Gastrocnemius medialis (tissue), 4 donors: ENCODE data around the gene PDE9A.

Experiments used
- CTCF ChIP-seq, 5 experiments: fragments of 450-650 bp in 3 of 5; fragments of 200-600 bp in 2 of 5; sonication (generic) in 2 of 5; IDR thresholded peaks in 4 of 5; conservative IDR thresholded peaks in 1 of 5; 1 replicate in 4 of 5; 2 replicates in 1 of 5; pipeline ENCODE4 v1.5.1; 2016 to 2019; ENCODE audit warnings: antibody characterized with exemption in 5 of 5, mild to moderate bottlenecking in 3 of 5, moderate library complexity in 3 of 5
- POLR2A ChIP-seq, 2 donors: fragments of 450-650 bp; IDR thresholded peaks; one replicate each; pipeline ENCODE4 v1.6.1; 2017; ENCODE audit warnings: antibody characterized with exemption in 2 of 2, mild to moderate bottlenecking in 2 of 2, moderate library complexity in 2 of 2

- no peak for TF ChIP-seq POLR2A (IDR thresholded peaks at IDR 0.05)
- TF ChIP-seq CTCF (IDR thresholded peaks at IDR 0.05 in 4 of 5, conservative IDR thresholded peaks at IDR 0.05 in 1 of 5), result no peak
These were observed 25.7 kb upstream of the PDE9A start for GRCh38 chr21:42627527-42628289.
